GM21526 (cell line): ENCODE data around the gene ACTL8.

ENCODE experiments used
- ATAC-seq: cut with Tn5 transposase; IDR thresholded peaks from one replicate; pipeline ENCODE4 v1.9.1; 2021; ENCODE audit warnings: moderate library complexity; ENCODE audit not compliant: unreplicated experiment, low FRiP score

ACTL8 gene

GRCh38 chr1:17798011-17798410 lies 42.9 kb downstream of the ACTL8 start:
- ATAC-seq: no peak

GRCh38 chr1:17798799-17799382 lies 43.8 kb downstream of the ACTL8 start:
- no peak for ATAC-seq

- ATAC-seq: no peak
Measured at GRCh38 chr1:17799642-17800041, 44.5 kb downstream of the ACTL8 start.

- no peak for ATAC-seq
Measured at GRCh38 chr1:17802164-17802563, 47.0 kb downstream of the ACTL8 start.

- ATAC-seq: no peak
Measured at GRCh38 chr1:17802945-17803344, 47.8 kb downstream of the ACTL8 start.

- no peak for ATAC-seq
Measured at GRCh38 chr1:17805869-17806684, 50.9 kb downstream of the ACTL8 start.

GRCh38 chr1:17808816-17809215 lies 53.7 kb downstream of the ACTL8 start:
- ATAC-seq: no peak

- no peak for ATAC-seq
Measured at GRCh38 chr1:17810668-17811067, 55.5 kb downstream of the ACTL8 start.

GRCh38 chr1:17816511-17816910 lies 61.4 kb downstream of the ACTL8 start:
- no peak for ATAC-seq

GRCh38 chr1:17819129-17819802 lies 64.1 kb downstream of the ACTL8 start:
- ATAC-seq: no peak

- no peak for ATAC-seq
Measured at GRCh38 chr1:17820198-17820597, 65.1 kb downstream of the ACTL8 start.

GRCh38 chr1:17822741-17823426 lies 67.8 kb downstream of the ACTL8 start:
- ATAC-seq: no peak

GRCh38 chr1:17825273-17826164 lies 70.4 kb downstream of the ACTL8 start:
- ATAC-seq: no peak

GRCh38 chr1:17826165-17826488 lies 71.0 kb downstream of the ACTL8 start:
- ATAC-seq: no peak

GRCh38 chr1:17828991-17829390 lies 73.9 kb downstream of the ACTL8 start:
- ATAC-seq: no peak

- ATAC-seq: no peak
Measured at GRCh38 chr1:17829579-17829978, 74.4 kb downstream of the ACTL8 start.

- ATAC-seq: no peak
Measured at GRCh38 chr1:17831597-17831996, 76.5 kb downstream of the ACTL8 start.

- ATAC-seq: no peak
Measured at GRCh38 chr1:17833661-17834501, 78.7 kb downstream of the ACTL8 start.

GRCh38 chr1:17834561-17835100 lies 79.5 kb downstream of the ACTL8 start:
- no peak for ATAC-seq
